Spleen (tissue), 11 donors: ENCODE results near the gene ETNK2. TPM values are rescaled to one million over a fixed set of nuclear protein-coding genes. Genes with fewer than 3 reads are reported as not detected.

Source experiments
- DNase-seq: peaks from one replicate; pipeline ENCODE4 v3.0.0-alpha.2; 2020
- H3K27ac ChIP-seq, 8 donors: fragments of 200-600 bp; sonication (generic) in 7 of 8; 1 replicate in 4 of 8; 2 replicates in 4 of 8; pipeline versions ENCODE4 v1.5.0 to v1.8.0; 2016 to 2021; ENCODE audit warnings: inconsistent platforms in 4 of 8, mild to moderate bottlenecking in 4 of 8, moderate library complexity in 1 of 8
- H3K27me3 ChIP-seq, 7 donors: fragments of 200-600 bp; sonication (generic) in 6 of 7; replicated peaks in 1 of 7; 1 replicate in 4 of 7; 2 replicates in 3 of 7; pipeline versions ENCODE4 v1.5.0 to v1.8.0; 2016 to 2021; ENCODE audit warnings: inconsistent platforms in 3 of 7, mild to moderate bottlenecking in 1 of 7
- H3K36me3 ChIP-seq, 6 donors: fragments of 200-600 bp; sonication (generic) in 5 of 6; 1 replicate in 4 of 6; 2 replicates in 2 of 6; pipeline versions ENCODE4 v1.5.0 to v1.8.0; 2016 to 2021; ENCODE audit warnings: inconsistent platforms in 2 of 6
- H3K4me1 ChIP-seq, 6 donors: fragments of 200-600 bp; sonication (generic) in 5 of 6; 1 replicate in 3 of 6; 2 replicates in 3 of 6; pipeline versions ENCODE4 v1.5.0 to v1.8.0; 2016 to 2021; ENCODE audit warnings: inconsistent platforms in 3 of 6
- H3K4me3 ChIP-seq, 8 donors: fragments of 200-600 bp; sonication (generic) in 7 of 8; 1 replicate in 4 of 8; 2 replicates in 4 of 8; pipeline versions ENCODE4 v1.5.0 to v1.8.0; 2016 to 2021; ENCODE audit warnings: inconsistent platforms in 4 of 8, mild to moderate bottlenecking in 4 of 8, moderate library complexity in 2 of 8
- H3K9me3 ChIP-seq, 8 donors: fragments of 200-600 bp; sonication (generic) in 7 of 8; 1 replicate in 4 of 8; 2 replicates in 4 of 8; pipeline versions ENCODE4 v1.5.0 to v1.8.0; 2016 to 2021; ENCODE audit warnings: inconsistent platforms in 4 of 8
- CTCF ChIP-seq, 11 experiments: fragments of 200-600 bp in 7 of 11; fragments of 450-650 bp in 4 of 11; sonication (generic) in 4 of 11; IDR thresholded peaks in 8 of 11; conservative IDR thresholded peaks in 3 of 11; 1 replicate in 7 of 11; 2 replicates in 4 of 11; pipeline versions ENCODE4 v1.4.0 to v1.8.0; 2016 to 2021; ENCODE audit warnings: antibody characterized with exemption in 11 of 11, inconsistent platforms in 4 of 11, mild to moderate bottlenecking in 1 of 11
- POLR2A ChIP-seq, 3 donors: fragments of 450-650 bp; IDR thresholded peaks; one replicate each; pipeline ENCODE4 v1.5.1; 2017; ENCODE audit warnings: antibody characterized with exemption in 3 of 3, mild to moderate bottlenecking in 1 of 3
- POLR2AphosphoS5 ChIP-seq, 3 donors: sonication (generic); formaldehyde crosslinking; IDR thresholded peaks; one replicate each; pipeline ENCODE4 v1.5.1; 2017; ENCODE audit warnings: antibody characterized with exemption in 3 of 3
- WGBS, 5 donors: extraction: QIAGEN DNeasy Blood & Tissue Kit in 3 of 5; methylation state at CpG; one replicate each; pipeline versions ENCODE4 v1.1.5 to v1.1.7; 2013 to 2018; 5-methylcytosine and 5-hydroxymethylcytosine counted together
- intact Hi-C: fragments of 100-400 bp; cut with DNase I; formaldehyde crosslinking; loops from one replicate; pipeline ENCODE4 v1.15.0; 2023; ENCODE audit warnings: low total_unique reads
- polyA plus RNA-seq, 3 donors: library from polyadenylated mRNA; stranded (reverse); fragments of 200-250 nt; gene quantifications; one replicate each; pipeline ENCODE4 v1.2.1, GENCODE V29; 2013
- total RNA-seq, 7 donors: library from RNA; depleted of rRNA in 3 of 7; stranded (reverse); fragments of >200 nt in 3 of 7; fragmentation: NEBNext Ultra II Directional in 4 of 7; extraction: Animal tissue kit (Norgen Biotek cat#: 25700) in 4 of 7; gene quantifications; one replicate each; pipeline versions ENCODE4 v1.1.0 to v1.2.1, GENCODE V29; 2016 to 2021
- donor health status: healthy with polysubstance abuse.
- donor health status: DM: no; HTN: no; CAD: no; lungs with moderate emphysema.
- donor health status: DM: no; HTN: no; CAD: no.
- donor health status: Bipolar disorder and iron deficiency.
- donor health status: healthy.
- donor health status: DM: no; HTN: no; CAD: no.
- donor health status: DM: yes; HTN: yes; CAD: no.

Gene ETNK2
- total and polyA plus RNA-seq, 10 donors: 1.9 to 20.8 (median 5.6) TPM

DNA sequence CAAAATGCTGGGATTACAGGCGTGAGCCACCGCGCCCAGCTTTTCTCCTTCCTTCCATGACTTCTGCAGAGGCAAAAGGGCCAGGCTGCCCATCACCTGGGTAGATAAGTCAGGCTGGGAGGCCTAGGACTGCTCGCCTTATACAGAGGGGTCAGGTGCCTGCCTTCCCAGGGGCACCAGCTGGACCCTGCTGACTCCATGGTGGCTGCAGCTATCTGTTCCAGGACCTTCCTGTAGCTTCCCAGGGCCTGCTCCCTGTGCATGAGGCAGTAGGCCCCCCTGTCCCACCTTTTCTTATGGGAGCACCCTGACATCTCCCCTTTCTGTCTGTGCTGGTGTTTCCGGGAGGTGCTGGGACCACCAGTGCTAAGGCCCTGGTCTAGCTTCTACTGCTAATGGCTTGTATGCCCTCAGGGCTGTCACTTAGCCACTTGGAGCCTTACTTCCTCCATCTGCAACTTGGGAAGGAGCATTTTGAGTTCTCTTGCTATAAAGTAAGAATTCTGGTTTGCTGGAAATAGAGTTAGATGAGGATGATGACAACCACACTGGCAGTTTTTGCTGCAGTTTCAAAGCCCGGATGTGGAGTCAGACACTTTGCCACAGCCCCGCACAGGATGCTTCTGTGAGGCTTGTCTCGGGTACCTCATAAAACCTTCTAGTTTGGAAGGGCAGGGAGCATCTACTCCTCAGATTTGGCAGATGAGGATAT, 64.5 kb downstream of the ETNK2 start:
- Histone ChIP-seq H3K27ac (peak overlapping the region in 6 of 8 donors; percentile 11 to 85 (median 80)), H3K27me3 (no peaks in the 10 kb centered on the region), H3K4me1 (peaks cover 0 to 69% (median 10%) of the 10 kb centered on the region in 6 donors), H3K9me3 (no peaks in the 10 kb centered on the region), H3K4me3 (no peak overlapping the region), H3K36me3 (no peaks in the 10 kb centered on the region)
- no peak for TF ChIP-seq POLR2A (IDR thresholded peaks at IDR 0.05)
- TF ChIP-seq POLR2AphosphoS5 (IDR thresholded peaks at IDR 0.05): no peak
- TF ChIP-seq CTCF (IDR thresholded peaks at IDR 0.05 in 8 of 11, conservative IDR thresholded peaks at IDR 0.05 in 3 of 11): no peak
- intact Hi-C loops: no loop called here
- DNase-seq: peak; percentile 33
- 83 to 91% (median 88%) methylated on average over 7 to 8 of the region's 8 CpGs for WGBS, 5 donors

DNA sequence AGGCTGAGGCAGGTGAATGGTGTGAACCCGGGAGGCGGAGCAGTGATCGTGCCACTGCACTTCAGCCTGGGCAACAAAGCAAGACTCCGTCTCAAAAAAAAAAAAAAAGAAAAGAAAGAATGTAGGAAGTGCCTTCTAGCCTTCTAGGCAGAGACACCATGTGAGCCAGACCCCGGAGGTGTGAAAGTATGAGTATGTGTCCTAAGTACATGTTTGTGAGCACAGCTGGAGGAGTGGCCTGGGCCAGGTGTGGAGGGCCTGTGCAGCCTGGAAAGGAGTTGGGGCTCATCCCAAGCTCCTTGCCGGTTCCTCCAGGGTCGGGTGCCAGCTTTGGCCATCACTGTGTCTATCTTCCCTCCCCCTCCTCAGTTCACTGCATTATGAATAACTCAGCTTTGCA, 66.0 kb downstream of the ETNK2 start:
- H3K4me3 ChIP-seq: no peak overlapping the region
- peaks cover 0 to 63% (median 10%) of the 10 kb centered on the region in 6 donors for H3K4me1 ChIP-seq
- H3K27me3 ChIP-seq: no peaks in the 10 kb centered on the region
- H3K27ac ChIP-seq: peak overlapping the region in 3 of 8 donors; percentile 9 to 80 (median 80)
- intact Hi-C loops: no loop called here
- DNase-seq: peak; percentile 36
- TF ChIP-seq CTCF (IDR thresholded peaks at IDR 0.05 in 8 of 11, conservative IDR thresholded peaks at IDR 0.05 in 3 of 11) (no peak), POLR2AphosphoS5 (IDR thresholded peaks at IDR 0.05) (no peak), POLR2A (IDR thresholded peaks at IDR 0.05) (no peak)
- no peaks in the 10 kb centered on the region for H3K9me3 ChIP-seq
- H3K36me3 ChIP-seq: no peaks in the 10 kb centered on the region
- 69 to 92% (median 80%) methylated on average over 7 of the region's 7 CpGs for WGBS, 5 donors

GRCh38 chr1:204084247-204084772, 67.5 kb downstream of the ETNK2 start:
- intact Hi-C loops: no loop called here
- Histone ChIP-seq H3K4me1 (peaks cover 0 to 66% (median 13%) of the 10 kb centered on the region in 6 donors), H3K36me3 (no peaks in the 10 kb centered on the region), H3K4me3 (no peak overlapping the region), H3K27me3 (peaks cover 0 to 11% (median 0%) of the 10 kb centered on the region in 7 donors), H3K9me3 (no peaks in the 10 kb centered on the region), H3K27ac (peak overlapping the region in 4 of 8 donors; percentile 8 to 64 (median 34))
- no peak for TF ChIP-seq POLR2AphosphoS5 (IDR thresholded peaks at IDR 0.05)
- peak; percentile 37 for DNase-seq
- 78 to 91% (median 83%) methylated on average over 4 of the region's 4 CpGs for whole genome bisulfite sequencing, 5 donors

GRCh38 chr1:204083491-204083890, 68.4 kb downstream of the ETNK2 start:
- Histone ChIP-seq H3K27me3 (peaks cover 0 to 16% (median 0%) of the 10 kb centered on the region in 7 donors), H3K9me3 (no peaks in the 10 kb centered on the region), H3K4me3 (no peak overlapping the region), H3K4me1 (peaks cover 0 to 67% (median 10%) of the 10 kb centered on the region in 6 donors), H3K36me3 (no peaks in the 10 kb centered on the region), H3K27ac (peak overlapping the region in 2 of 8 donors; percentile 50 to 64)
- DNase-seq: no peak
- TF ChIP-seq POLR2AphosphoS5 (IDR thresholded peaks at IDR 0.05) (no peak), POLR2A (IDR thresholded peaks at IDR 0.05) (no peak), CTCF (IDR thresholded peaks at IDR 0.05 in 8 of 11, conservative IDR thresholded peaks at IDR 0.05 in 3 of 11) (no peak)
- WGBS, 5 donors: 79 to 97% (median 92%) methylated on average over 7 of the region's 7 CpGs
- intact Hi-C loops: no loop called here
